ENCODE results near the gene NRAS. TPM values are rescaled to one million over a fixed set of nuclear protein-coding genes. Genes with fewer than 3 reads are reported as not detected.

Gene NRAS
- total RNA-seq, 4 donors from 2014 or later, result 12.1 to 20.9 (median 14.7) TPM

GRCh38 chr1:114688526-114688925 lies 28.0 kb downstream of the NRAS start:
- H3K27ac ChIP-seq (replicated peaks in 1 of 4), result no peak overlapping the region
- no peaks in the 10 kb centered on the region for H3K9me3 ChIP-seq
- intact Hi-C loops (cut with DNase I), result no loop called here
- WGBS, result 80% methylated on average over 4 of the region's 4 CpGs
- no peaks in the 10 kb centered on the region for H3K36me3 ChIP-seq
- TF ChIP-seq POLR2AphosphoS5 (IDR thresholded peaks at IDR 0.05) (no peak), EP300 (IDR thresholded peaks at IDR 0.05) (no peak), CTCF (IDR thresholded peaks at IDR 0.05) (no peak), POLR2A (IDR thresholded peaks at IDR 0.05; ENCODE audit: low read depth) (no peak)
- DNase-seq (ENCODE audit: extremely low spot score), result no peak
- H3K27me3 ChIP-seq, result peaks cover 0 to 13% (median 0%) of the 10 kb centered on the region in 4 donors
- no peak overlapping the region for H3K4me3 ChIP-seq
- no peaks in the 10 kb centered on the region for H3K4me1 ChIP-seq

GRCh38 chr1:114685851-114686250 lies 30.7 kb downstream of the NRAS start:
- Histone ChIP-seq H3K4me1 (no peaks in the 10 kb centered on the region), H3K27ac (replicated peaks in 1 of 4) (no peak overlapping the region), H3K36me3 (no peaks in the 10 kb centered on the region), H3K9me3 (no peaks in the 10 kb centered on the region), H3K27me3 (peaks cover 0 to 11% (median 0%) of the 10 kb centered on the region in 4 donors), H3K4me3 (no peak overlapping the region)
- no peak for TF ChIP-seq POLR2AphosphoS5 (IDR thresholded peaks at IDR 0.05)
- TF ChIP-seq POLR2A (IDR thresholded peaks at IDR 0.05; ENCODE audit: low read depth), result no peak
- no peak for TF ChIP-seq EP300 (IDR thresholded peaks at IDR 0.05)
- no peak for TF ChIP-seq CTCF (IDR thresholded peaks at IDR 0.05)
- 90% methylated on average over 5 of the region's 5 CpGs for WGBS
- intact Hi-C loops (cut with DNase I), result no loop called here
- DNase-seq (ENCODE audit: extremely low spot score), result no peak

GRCh38 chr1:114677691-114678090 lies 38.9 kb downstream of the NRAS start:
- DNase-seq (ENCODE audit: extremely low spot score), result no peak
- 71% methylated on average over 5 of the region's 5 CpGs for WGBS
- H3K4me1 ChIP-seq, result no peaks in the 10 kb centered on the region
- no peaks in the 10 kb centered on the region for H3K9me3 ChIP-seq
- intact Hi-C loops (cut with DNase I), result no loop called here
- H3K27me3 ChIP-seq, result peaks cover 0 to 21% (median 0%) of the 10 kb centered on the region in 4 donors
- no peak overlapping the region for H3K4me3 ChIP-seq
- no peak overlapping the region for H3K27ac ChIP-seq (replicated peaks in 1 of 4)
- TF ChIP-seq CTCF (IDR thresholded peaks at IDR 0.05) (no peak), EP300 (IDR thresholded peaks at IDR 0.05) (no peak), POLR2AphosphoS5 (IDR thresholded peaks at IDR 0.05) (no peak), POLR2A (IDR thresholded peaks at IDR 0.05; ENCODE audit: low read depth) (no peak)
- H3K36me3 ChIP-seq, result no peaks in the 10 kb centered on the region

- Histone ChIP-seq H3K9me3 (no peaks in the 10 kb centered on the region), H3K36me3 (no peaks in the 10 kb centered on the region), H3K27me3 (peaks cover 0 to 19% (median 0%) of the 10 kb centered on the region in 4 donors), H3K4me1 (no peaks in the 10 kb centered on the region), H3K27ac (replicated peaks in 1 of 4) (no peak overlapping the region), H3K4me3 (no peak overlapping the region)
- 70% methylated on average over 1 of the region's 1 CpG for WGBS
- TF ChIP-seq POLR2A (IDR thresholded peaks at IDR 0.05; ENCODE audit: low read depth) (no peak), EP300 (IDR thresholded peaks at IDR 0.05) (no peak), POLR2AphosphoS5 (IDR thresholded peaks at IDR 0.05) (no peak), CTCF (IDR thresholded peaks at IDR 0.05) (no peak)
- no peak for DNase-seq (ENCODE audit: extremely low spot score)
- intact Hi-C loops (cut with DNase I), result no loop called here
Observed at GRCh38 chr1:114676115-114676514, 40.5 kb downstream of the NRAS start.

- no peak for DNase-seq (ENCODE audit: extremely low spot score)
- intact Hi-C loops (cut with DNase I), result loop anchor here (5.0 kb wide), 1 partner anchor 40 kb away; no protein-coding TSS in a partner anchor
- Histone ChIP-seq H3K9me3 (no peaks in the 10 kb centered on the region), H3K4me1 (peaks cover 0 to 18% (median 14%) of the 10 kb centered on the region in 4 donors), H3K4me3 (no peak overlapping the region), H3K36me3 (no peaks in the 10 kb centered on the region), H3K27ac (replicated peaks in 1 of 4) (no peak overlapping the region), H3K27me3 (peaks cover 0 to 4% (median 0%) of the 10 kb centered on the region in 4 donors)
- WGBS, result 83% methylated on average over 7 of the region's 7 CpGs
- no peak for TF ChIP-seq EP300 (IDR thresholded peaks at IDR 0.05)
Observed at GRCh38 chr1:114671939-114672275, 44.7 kb downstream of the NRAS start.

Measured in esophagus muscularis mucosa (tissue), 4 donors.